Measurements from ENCODE around the gene SPTA1. TPM values are rescaled to one million over a fixed set of nuclear protein-coding genes. Genes with fewer than 3 reads are reported as not detected.

Gene SPTA1
- total and polyA plus RNA-seq, 2 of the 8 experiments (the other 6 are each of a cell fraction or from before 2014, with no cell fraction given) = not detected

- Histone ChIP-seq H3K9me3 (ENCODE audit: insufficient read depth in 2 of 2, low read depth in 1 of 2, low read length in 1 of 2) (no peaks in the 10 kb centered on the region), H3K79me2 (ENCODE audit: control insufficient read depth in 1 of 2, insufficient read depth in 2 of 2, low read length in 2 of 2) (no peaks in the 10 kb centered on the region), H4K91ac (replicated peaks; ENCODE audit: insufficient read length, low read length) (no peak overlapping the region), H3K14ac (ENCODE audit: insufficient read length) (no peak overlapping the region), H3K36me3 (ENCODE audit: control insufficient read depth in 2 of 4, insufficient read depth in 4 of 4, low read length in 3 of 4) (no peaks in the 10 kb centered on the region), H4K5ac (ENCODE audit: insufficient read length, low read depth, low read length) (no peak overlapping the region), H4K20me1 (replicated peaks in 1 of 2; ENCODE audit: control insufficient read depth in 1 of 2, insufficient read depth in 2 of 2, low read length in 2 of 2) (no peaks in the 10 kb centered on the region), H3K4me2 (ENCODE audit: insufficient read depth in 1 of 2, low read depth in 2 of 2, low read length in 2 of 2) (no peak overlapping the region), H3K27ac (ENCODE audit: low read depth, low read length) (no peak overlapping the region), H3K4ac (replicated peaks; ENCODE audit: insufficient read length, low read depth, low read length) (no peak overlapping the region), H2BK15ac (ENCODE audit: low read length) (no peak overlapping the region), H3K4me3 (ENCODE audit: extremely low read depth in 1 of 4, insufficient read depth in 2 of 4, low read depth in 3 of 4, low read length in 4 of 4) (no peak overlapping the region), H2BK20ac (ENCODE audit: low read length) (no peak overlapping the region), H3K23me2 (ENCODE audit: low read depth, low read length) (no peaks in the 10 kb centered on the region), H3K27me3 (replicated peaks in 1 of 4; ENCODE audit: control insufficient read depth in 3 of 4, extremely low read depth in 1 of 4, insufficient read depth in 3 of 4, low read length in 3 of 4) (no peaks in the 10 kb centered on the region), H3K56ac (replicated peaks; ENCODE audit: insufficient read length, low read depth, low read length) (no peak overlapping the region), H3K18ac (ENCODE audit: extremely low read depth, low read length) (no peak overlapping the region), H2BK5ac (ENCODE audit: low read depth, low read length) (no peak overlapping the region), H2AK5ac (ENCODE audit: low read depth, low read length) (no peak overlapping the region), H3K79me1 (ENCODE audit: low read depth, low read length) (no peaks in the 10 kb centered on the region), H4K8ac (ENCODE audit: extremely low read depth, insufficient read depth, low read length) (no peak overlapping the region), H3K4me1 (replicated peaks in 1 of 4; ENCODE audit: control insufficient read depth in 3 of 4, insufficient read depth in 4 of 4, low read length in 3 of 4) (no peaks in the 10 kb centered on the region), H3K23ac (ENCODE audit: insufficient read length) (no peak overlapping the region), H2BK120ac (replicated peaks; ENCODE audit: low read depth, low read length) (no peak overlapping the region), H2BK12ac (ENCODE audit: low read depth, low read length) (no peak overlapping the region), H2AFZ (ENCODE audit: low read length) (no peak overlapping the region), H3K9ac (replicated peaks in 1 of 4; ENCODE audit: extremely low read depth in 1 of 4, low read depth in 3 of 4, low read length in 3 of 4) (no peak overlapping the region)
- CTCF ChIA-PET (ENCODE audit: partially characterized antibody) = no interaction called here
- FAIRE-seq (no peak), DNase-seq (ENCODE audit: low read depth in 1 of 2, low spot score in 2 of 2) (no peak)
- POLR2A ChIA-PET (ENCODE audit: partially characterized antibody) = no interaction called here
- no peak for TF ChIP-seq SIX5 (IDR thresholded peaks at IDR 0.05; ENCODE audit: low read depth, low read length)
- no peak for TF ChIP-seq SIRT6 (IDR thresholded peaks at IDR 0.05; ENCODE audit: low read length)
- TF ChIP-seq EZH2 (IDR thresholded peaks at IDR 0.05; ENCODE audit: low read depth, low read length, severe bottlenecking) = no peak
- TF ChIP-seq SP4 (IDR thresholded peaks at IDR 0.05; ENCODE audit: low read length) = no peak
- no peak for TF ChIP-seq PHF8 (conservative IDR thresholded peaks at IDR 0.05; ENCODE audit: low read depth, low read length)
- TF ChIP-seq BRCA1 (IDR thresholded peaks at IDR 0.05; ENCODE audit: low read depth, low read length) = no peak
- no peak for TF ChIP-seq POLR2AphosphoS5 (IDR thresholded peaks at IDR 0.05; ENCODE audit: low read depth, low read length)
- TF ChIP-seq TAF7 (optimal IDR thresholded peaks at IDR 0.05; ENCODE audit: borderline replicate concordance, low read depth, low read length) = no peak
- TF ChIP-seq CHD1 (IDR thresholded peaks at IDR 0.05; ENCODE audit: low read depth, low read length) = no peak
- TF ChIP-seq YY1 (IDR thresholded peaks at IDR 0.05; ENCODE audit: low read depth, low read length) = no peak
- TF ChIP-seq BCL11A (IDR thresholded peaks at IDR 0.05; ENCODE audit: low read depth in 2 of 2, low read length in 2 of 2) = no peak
- TF ChIP-seq RXRA (IDR thresholded peaks at IDR 0.05; ENCODE audit: insufficient read depth, low read depth, low read length) = no peak
- no peak for TF ChIP-seq KDM1A (IDR thresholded peaks at IDR 0.05; ENCODE audit: borderline replicate concordance, low read length)
- no peak for TF ChIP-seq JUN (IDR thresholded peaks at IDR 0.05; ENCODE audit: low read depth, low read length)
- no peak for TF ChIP-seq TEAD4 (IDR thresholded peaks at IDR 0.05; ENCODE audit: low read depth, low read length)
- no peak for TF ChIP-seq TCF12 (IDR thresholded peaks at IDR 0.05; ENCODE audit: low read depth, low read length)
- no peak for TF ChIP-seq KDM5A (IDR thresholded peaks at IDR 0.05; ENCODE audit: low read length)
Measured at GRCh38 chr1:158692356-158692755, 5.8 kb upstream of the SPTA1 start.
